H9 (cell line): ENCODE data around the gene NPC1L1. TPM values are rescaled to one million over a fixed set of nuclear protein-coding genes. Genes with fewer than 3 reads are reported as not detected.

Experiments
- DNase-seq: peaks from one replicate; pipeline ENCODE4 v3.0.0-alpha.2; 2017
- H2AFZ ChIP-seq: one replicate; pipeline ENCODE4 v1.6.1; 2013; ENCODE audit warnings: mild to moderate bottlenecking, low read length, control low read depth, moderate library complexity
- H2AK5ac ChIP-seq: 2 replicates; pipeline ENCODE4 v1.6.1; 2013; ENCODE audit warnings: low read length, control low read depth, mixed read lengths; ENCODE audit not compliant: insufficient read length
- H2BK120ac ChIP-seq: one replicate; pipeline ENCODE4 v1.6.1; 2013; ENCODE audit warnings: low read depth, mild to moderate bottlenecking, low read length, control low read depth, inconsistent platforms; ENCODE audit not compliant: poor library complexity, severe bottlenecking
- H2BK12ac ChIP-seq: 2 replicates; pipeline ENCODE4 v1.6.1; 2013; ENCODE audit warnings: low read length, control low read depth, mixed read lengths, low read depth; ENCODE audit not compliant: insufficient read length
- H2BK15ac ChIP-seq: 2 replicates; pipeline ENCODE4 v1.6.1; 2013; ENCODE audit warnings: low read depth, low read length, control low read depth
- H2BK20ac ChIP-seq: one replicate; pipeline ENCODE4 v1.6.1; 2013; ENCODE audit warnings: low read depth, mild to moderate bottlenecking, low read length, control low read depth, inconsistent platforms; ENCODE audit not compliant: poor library complexity, severe bottlenecking
- H2BK5ac ChIP-seq: 2 replicates; pipeline ENCODE4 v1.6.1; 2013; ENCODE audit warnings: low read length, control low read depth, mixed read lengths; ENCODE audit not compliant: insufficient read length
- H3K14ac ChIP-seq: 2 replicates; pipeline ENCODE4 v1.6.1; 2013; ENCODE audit warnings: low read length, control low read depth; ENCODE audit not compliant: insufficient read depth
- H3K18ac ChIP-seq: 2 replicates; pipeline ENCODE4 v1.6.1; 2013; ENCODE audit warnings: low read depth, mild to moderate bottlenecking, mixed read lengths, low read length, control low read depth; ENCODE audit not compliant: insufficient read length
- H3K23ac ChIP-seq: 2 replicates; pipeline ENCODE4 v1.6.1; 2013; ENCODE audit warnings: low read length, control low read depth, mixed read lengths, low read depth; ENCODE audit not compliant: insufficient read length
- H3K23me2 ChIP-seq: 2 replicates; pipeline ENCODE4 v1.6.1; 2013; ENCODE audit warnings: low read depth, mild to moderate bottlenecking, mixed read lengths, low read length, control low read depth; ENCODE audit not compliant: insufficient read length, poor library complexity, severe bottlenecking
- H3K27ac ChIP-seq: 2 replicates; pipeline ENCODE4 v1.5.1; 2013; ENCODE audit warnings: low read length, control low read depth, mixed read lengths, low read depth; ENCODE audit not compliant: insufficient read length
- H3K27me3 ChIP-seq: 2 replicates; pipeline ENCODE4 v1.6.1; 2013; ENCODE audit warnings: low read length, control low read depth, inconsistent platforms; ENCODE audit not compliant: insufficient read depth
- H3K4ac ChIP-seq: 2 replicates; pipeline ENCODE4 v1.6.1; 2013; ENCODE audit warnings: low read depth, mild to moderate bottlenecking, control low read depth, inconsistent platforms, low read length, moderate library complexity
- H3K4me1 ChIP-seq: 2 replicates; pipeline ENCODE4 v1.6.1; 2013; ENCODE audit warnings: low read length, control low read depth, inconsistent platforms; ENCODE audit not compliant: insufficient read depth
- H3K4me2 ChIP-seq: 2 replicates; pipeline ENCODE4 v1.6.1; 2013; ENCODE audit warnings: low read length, control low read depth, mixed read lengths; ENCODE audit not compliant: insufficient read length, insufficient read depth
- H3K56ac ChIP-seq: 2 replicates; pipeline ENCODE4 v1.6.1; 2013; ENCODE audit warnings: low read depth, mild to moderate bottlenecking, mixed read lengths, low read length, control low read depth; ENCODE audit not compliant: insufficient read length
- H3K79me1 ChIP-seq: 2 replicates; pipeline ENCODE4 v1.6.1; 2013; ENCODE audit warnings: low read depth, mild to moderate bottlenecking, moderate library complexity, low read length, control low read depth, inconsistent platforms; ENCODE audit not compliant: insufficient read depth, poor library complexity, severe bottlenecking
- H3K79me2 ChIP-seq: 2 replicates; pipeline ENCODE4 v1.6.1; 2013; ENCODE audit warnings: low read length, control low read depth, inconsistent platforms; ENCODE audit not compliant: insufficient read depth
- H3K9ac ChIP-seq: 2 replicates; pipeline ENCODE4 v1.6.1; 2013; ENCODE audit warnings: low read length, control low read depth, mixed read lengths; ENCODE audit not compliant: insufficient read length; ENCODE audit errors: extremely low read depth
- H3K9me3 ChIP-seq: one replicate; pipeline ENCODE4 v1.6.1; 2013; ENCODE audit warnings: low read depth, low read length, inconsistent platforms; ENCODE audit not compliant: control insufficient read depth
- H3T11ph ChIP-seq: one replicate; pipeline ENCODE4 v1.6.1; 2013; ENCODE audit warnings: mild to moderate bottlenecking, low read length, control low read depth, inconsistent platforms
- H4K20me1 ChIP-seq: one replicate; pipeline ENCODE4 v1.6.1; 2013; ENCODE audit not compliant: control insufficient read depth, insufficient read length, insufficient read depth
- H4K5ac ChIP-seq: 2 replicates; pipeline ENCODE4 v1.6.1; 2013; ENCODE audit warnings: low read depth, mild to moderate bottlenecking, mixed read lengths, low read length, control low read depth; ENCODE audit not compliant: insufficient read length
- H4K8ac ChIP-seq: replicated peaks from 2 replicates; pipeline ENCODE4 v1.6.1; 2013; ENCODE audit warnings: low read length, control low read depth, mixed read lengths, low read depth; ENCODE audit not compliant: insufficient read length
- H4K91ac ChIP-seq: 2 replicates; pipeline ENCODE4 v1.6.1; 2013; ENCODE audit warnings: low read depth, mild to moderate bottlenecking, moderate library complexity, mixed read lengths, low read length, control low read depth; ENCODE audit not compliant: insufficient read length
- H3K27ac Mint-ChIP-seq, 3 experiments: 2 replicates in 2 of 3; 3 replicates in 1 of 3; pipeline ENCODE4 v1.8.0; 2020 to 2021; ENCODE audit warnings: mixed read lengths in 3 of 3, mild to moderate bottlenecking in 1 of 3, moderate library complexity in 1 of 3
- H3K27me3 Mint-ChIP-seq: 2 replicates; pipeline ENCODE4 v1.8.0; 2021; ENCODE audit warnings: low read depth, mild to moderate bottlenecking, moderate library complexity, mixed read lengths
- H3K36me3 Mint-ChIP-seq, 3 experiments: 2 replicates in 2 of 3; 3 replicates in 1 of 3; pipeline ENCODE4 v1.8.0; 2020 to 2021; ENCODE audit warnings: low read depth in 3 of 3, mixed read lengths in 3 of 3; ENCODE audit not compliant: insufficient read depth in 1 of 3
- H3K4me1 Mint-ChIP-seq, 2 experiments: 2 replicates each; pipeline ENCODE4 v1.8.0; 2020; ENCODE audit warnings: mixed read lengths in 2 of 2
- H3K4me3 Mint-ChIP-seq, 2 experiments: 2 replicates in 1 of 2; 3 replicates in 1 of 2; pipeline ENCODE4 v1.8.0; 2020 to 2021; ENCODE audit warnings: mild to moderate bottlenecking in 2 of 2, mixed read lengths in 2 of 2, moderate library complexity in 1 of 2
- H3K9me3 Mint-ChIP-seq, 2 experiments: 2 replicates in 1 of 2; 3 replicates in 1 of 2; pipeline ENCODE4 v1.8.0; 2020; ENCODE audit warnings: mild to moderate bottlenecking in 2 of 2, mixed read lengths in 2 of 2, moderate library complexity in 1 of 2
- WGBS: extraction: QIAGEN DNeasy Blood & Tissue Kit; methylation state at CpG from one replicate; pipeline ENCODE4 v1.1.7; 2013; ENCODE audit warnings: missing lambda C conversion rate, low lambda C conversion rate, mixed read lengths; ENCODE audit not compliant: insufficient read length; ENCODE audit errors: extremely low coverage; 5-methylcytosine and 5-hydroxymethylcytosine counted together
- total RNA-seq: library from RNA; stranded (reverse); gene quantifications from 2 replicates; pipeline ENCODE4 v1.2.1, GENCODE V29; 2021
- TF ChIP-seq, protein P1 (sequence below): fragments of 200-600 bp; sonication (generic); conservative IDR thresholded peaks from 3 replicates; pipeline ENCODE4 v1.8.0; 2021; ENCODE audit warnings: antibody characterized with exemption, mild to moderate bottlenecking

NPC1L1 gene
- total RNA-seq, 1 experiment from 2014 or later, result 0.11 TPM

DNA sequence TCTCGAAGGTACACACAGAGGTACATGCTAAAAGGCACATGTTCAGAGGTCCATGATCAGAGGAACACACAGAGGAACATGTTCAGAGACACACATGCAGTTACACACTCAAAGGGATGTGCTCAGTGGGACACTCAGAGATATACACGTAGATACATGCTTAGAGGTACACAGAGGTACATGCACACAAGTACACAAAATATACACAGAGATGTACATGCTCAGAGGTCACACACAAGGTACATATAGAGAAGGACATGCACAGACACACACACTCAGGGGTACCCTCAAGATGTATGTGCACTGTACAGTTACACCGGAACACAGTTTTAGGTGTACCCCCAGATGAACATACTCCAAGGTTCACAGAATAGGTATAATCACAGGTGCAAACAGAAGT is 18.8 kb downstream of the NPC1L1 start:
- Mint-ChIP-seq H3K27ac (peak overlapping the region in 1 of 3 experiments; percentile 53; a peak in 1 of 7 replicates), H3K27me3 (peaks cover 12% of the 10 kb centered on the region), H3K4me1 (no peaks in the 10 kb centered on the region), H3K4me3 (no peak overlapping the region), H3K36me3 (0 out of 7 replicates have a peak, but pooled peaks cover 0 to 4% (median 0%) of the 10 kb centered on the region in 3 experiments), H3K9me3 (peaks cover 20% of the 10 kb centered on the region in 2 experiments)
- H3K27ac ChIP-seq, result no peak overlapping the region
- no peak overlapping the region for H3T11ph ChIP-seq
- TF ChIP-seq, protein P1, sequence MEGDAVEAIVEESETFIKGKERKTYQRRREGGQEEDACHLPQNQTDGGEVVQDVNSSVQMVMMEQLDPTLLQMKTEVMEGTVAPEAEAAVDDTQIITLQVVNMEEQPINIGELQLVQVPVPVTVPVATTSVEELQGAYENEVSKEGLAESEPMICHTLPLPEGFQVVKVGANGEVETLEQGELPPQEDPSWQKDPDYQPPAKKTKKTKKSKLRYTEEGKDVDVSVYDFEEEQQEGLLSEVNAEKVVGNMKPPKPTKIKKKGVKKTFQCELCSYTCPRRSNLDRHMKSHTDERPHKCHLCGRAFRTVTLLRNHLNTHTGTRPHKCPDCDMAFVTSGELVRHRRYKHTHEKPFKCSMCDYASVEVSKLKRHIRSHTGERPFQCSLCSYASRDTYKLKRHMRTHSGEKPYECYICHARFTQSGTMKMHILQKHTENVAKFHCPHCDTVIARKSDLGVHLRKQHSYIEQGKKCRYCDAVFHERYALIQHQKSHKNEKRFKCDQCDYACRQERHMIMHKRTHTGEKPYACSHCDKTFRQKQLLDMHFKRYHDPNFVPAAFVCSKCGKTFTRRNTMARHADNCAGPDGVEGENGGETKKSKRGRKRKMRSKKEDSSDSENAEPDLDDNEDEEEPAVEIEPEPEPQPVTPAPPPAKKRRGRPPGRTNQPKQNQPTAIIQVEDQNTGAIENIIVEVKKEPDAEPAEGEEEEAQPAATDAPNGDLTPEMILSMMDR, result no peak
- H4K91ac ChIP-seq, result no peak overlapping the region
- no CpG with 5 or more reads among the region's 3 CpGs for WGBS
- no peak overlapping the region for H2BK5ac ChIP-seq
- H3K9me3 ChIP-seq, result no peaks in the 10 kb centered on the region
- H2BK20ac ChIP-seq, result no peak overlapping the region
- no peaks in the 10 kb centered on the region for H3K23me2 ChIP-seq
- no peak overlapping the region for H2BK15ac ChIP-seq
- H2BK120ac ChIP-seq, result no peak overlapping the region
- H3K79me2 ChIP-seq, result no peaks in the 10 kb centered on the region
- DNase-seq, result no peak
- H3K23ac ChIP-seq, result no peak overlapping the region
- no peak overlapping the region for H3K9ac ChIP-seq
- no peak overlapping the region for H4K5ac ChIP-seq
- no peak overlapping the region for H3K18ac ChIP-seq
- H3K14ac ChIP-seq, result no peak overlapping the region
- H4K8ac ChIP-seq, result no peak overlapping the region
- no peaks in the 10 kb centered on the region for H4K20me1 ChIP-seq
- H3K4me1 ChIP-seq, result no peaks in the 10 kb centered on the region
- no peak overlapping the region for H3K56ac ChIP-seq
- no peak overlapping the region for H2AFZ ChIP-seq
- no peak overlapping the region for H3K4me2 ChIP-seq
- H2AK5ac ChIP-seq, result no peak overlapping the region
- no peaks in the 10 kb centered on the region for H3K27me3 ChIP-seq
- H3K79me1 ChIP-seq, result no peaks in the 10 kb centered on the region
- H2BK12ac ChIP-seq, result no peak overlapping the region
- no peak overlapping the region for H3K4ac ChIP-seq
